ENCODE measurements around the gene ASXL1.

DNA sequence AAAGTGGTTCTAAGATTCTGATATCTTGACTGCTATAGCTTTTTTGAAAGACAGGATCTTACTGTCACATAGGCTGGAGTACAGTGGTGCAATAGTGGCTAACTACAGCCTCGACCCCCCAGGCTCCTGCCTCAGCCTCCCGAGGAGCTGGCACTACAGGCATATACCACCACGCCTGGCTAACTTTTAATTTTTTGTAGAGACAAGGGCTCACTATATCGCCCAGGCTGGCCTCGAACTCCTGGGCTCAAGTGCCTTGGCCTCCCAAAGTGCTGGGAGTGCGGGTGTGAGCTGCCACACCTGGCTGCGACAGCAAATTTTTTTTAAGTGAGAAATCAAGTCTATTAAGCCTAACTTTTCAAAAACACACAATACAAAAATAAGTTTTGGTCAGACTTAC is 120.4 kb downstream of the ASXL1 start:
- TF ChIP-seq POLR2AphosphoS5 (IDR thresholded peaks at IDR 0.05; ENCODE audit: low read depth, low read length) (no peak), EZH2phosphoT487 (IDR thresholded peaks at IDR 0.05; ENCODE audit: borderline replicate concordance, low read depth) (no peak), RCOR1 (IDR thresholded peaks at IDR 0.05; ENCODE audit: low read length) (no peak), TCF12 (IDR thresholded peaks at IDR 0.05) (no peak), FOXJ3 (CRISPR knock-in tag; IDR thresholded peaks at IDR 0.05) (no peak), JUND (IDR thresholded peaks at IDR 0.05) (no peak), MAX (IDR thresholded peaks at IDR 0.05; ENCODE audit: low read depth) (no peak), CHD2 (IDR thresholded peaks at IDR 0.05; ENCODE audit: low read length, partially characterized antibody) (no peak), TEAD4 (IDR thresholded peaks at IDR 0.05; ENCODE audit: borderline replicate concordance, insufficient read depth) (no peak)
- TF ChIP-seq, protein P1, sequence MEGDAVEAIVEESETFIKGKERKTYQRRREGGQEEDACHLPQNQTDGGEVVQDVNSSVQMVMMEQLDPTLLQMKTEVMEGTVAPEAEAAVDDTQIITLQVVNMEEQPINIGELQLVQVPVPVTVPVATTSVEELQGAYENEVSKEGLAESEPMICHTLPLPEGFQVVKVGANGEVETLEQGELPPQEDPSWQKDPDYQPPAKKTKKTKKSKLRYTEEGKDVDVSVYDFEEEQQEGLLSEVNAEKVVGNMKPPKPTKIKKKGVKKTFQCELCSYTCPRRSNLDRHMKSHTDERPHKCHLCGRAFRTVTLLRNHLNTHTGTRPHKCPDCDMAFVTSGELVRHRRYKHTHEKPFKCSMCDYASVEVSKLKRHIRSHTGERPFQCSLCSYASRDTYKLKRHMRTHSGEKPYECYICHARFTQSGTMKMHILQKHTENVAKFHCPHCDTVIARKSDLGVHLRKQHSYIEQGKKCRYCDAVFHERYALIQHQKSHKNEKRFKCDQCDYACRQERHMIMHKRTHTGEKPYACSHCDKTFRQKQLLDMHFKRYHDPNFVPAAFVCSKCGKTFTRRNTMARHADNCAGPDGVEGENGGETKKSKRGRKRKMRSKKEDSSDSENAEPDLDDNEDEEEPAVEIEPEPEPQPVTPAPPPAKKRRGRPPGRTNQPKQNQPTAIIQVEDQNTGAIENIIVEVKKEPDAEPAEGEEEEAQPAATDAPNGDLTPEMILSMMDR (IDR thresholded peaks at IDR 0.05), result no peak
- TF ChIP-seq, protein P2, sequence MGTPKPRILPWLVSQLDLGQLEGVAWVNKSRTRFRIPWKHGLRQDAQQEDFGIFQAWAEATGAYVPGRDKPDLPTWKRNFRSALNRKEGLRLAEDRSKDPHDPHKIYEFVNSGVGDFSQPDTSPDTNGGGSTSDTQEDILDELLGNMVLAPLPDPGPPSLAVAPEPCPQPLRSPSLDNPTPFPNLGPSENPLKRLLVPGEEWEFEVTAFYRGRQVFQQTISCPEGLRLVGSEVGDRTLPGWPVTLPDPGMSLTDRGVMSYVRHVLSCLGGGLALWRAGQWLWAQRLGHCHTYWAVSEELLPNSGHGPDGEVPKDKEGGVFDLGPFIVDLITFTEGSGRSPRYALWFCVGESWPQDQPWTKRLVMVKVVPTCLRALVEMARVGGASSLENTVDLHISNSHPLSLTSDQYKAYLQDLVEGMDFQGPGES (IDR thresholded peaks at IDR 0.05; ENCODE audit: low read depth, low read length), result no peak
